H54 (cell line): ENCODE measurements around the gene HTRA3.
A peak's percentile ranks its signal among the peaks of the same experiment; 100 is the strongest.
"Not testable (repeated sequence)": the region's sequence is repeated elsewhere in the genome, so short reads cannot be mapped to it uniquely, and the experiment has no call there.

Experiments
- DNase-seq: peaks from one replicate; pipeline ENCODE4 v3.0.0; 2011; ENCODE audit warnings: low spot score, mixed read lengths; ENCODE audit not compliant: insufficient read length
- FAIRE-seq: peaks from 3 replicates; lab custom pipeline; 2011; peaks lifted over from hg19 to GRCh38; lab: Jason Lieb, UNC
- POLR2A ChIP-seq: IDR thresholded peaks from 2 replicates; pipeline ENCODE4 v1.6.1; 2011; ENCODE audit warnings: low read depth, mild to moderate bottlenecking, low read length

Gene HTRA3

GRCh38 chr4:8330821-8331574 is 61.4 kb downstream of the HTRA3 start:
- no peak for DNase-seq
- FAIRE-seq, result no peak
- TF ChIP-seq POLR2A, result no peak

DNA sequence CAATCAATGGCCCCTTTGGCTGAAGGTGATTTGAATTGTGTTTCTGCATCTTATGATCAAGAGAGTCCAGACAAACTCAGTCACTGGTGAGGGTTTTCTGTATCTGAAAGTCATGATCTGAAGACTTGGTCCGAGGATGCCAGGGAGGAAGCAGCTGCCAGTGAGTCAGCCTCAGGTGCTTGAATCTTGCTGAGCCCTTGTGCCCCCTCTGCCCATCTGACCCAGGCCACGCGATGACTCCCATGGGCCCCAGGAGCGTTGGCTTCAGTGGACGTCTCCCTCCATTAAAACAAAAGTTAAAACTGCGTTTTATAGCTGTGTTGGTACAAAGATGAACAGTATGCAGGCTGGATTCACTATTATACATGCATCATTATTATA is 62.0 kb downstream of the HTRA3 start:
- no peak for TF ChIP-seq POLR2A
- FAIRE-seq (no peak), DNase-seq (no peak)

DNA sequence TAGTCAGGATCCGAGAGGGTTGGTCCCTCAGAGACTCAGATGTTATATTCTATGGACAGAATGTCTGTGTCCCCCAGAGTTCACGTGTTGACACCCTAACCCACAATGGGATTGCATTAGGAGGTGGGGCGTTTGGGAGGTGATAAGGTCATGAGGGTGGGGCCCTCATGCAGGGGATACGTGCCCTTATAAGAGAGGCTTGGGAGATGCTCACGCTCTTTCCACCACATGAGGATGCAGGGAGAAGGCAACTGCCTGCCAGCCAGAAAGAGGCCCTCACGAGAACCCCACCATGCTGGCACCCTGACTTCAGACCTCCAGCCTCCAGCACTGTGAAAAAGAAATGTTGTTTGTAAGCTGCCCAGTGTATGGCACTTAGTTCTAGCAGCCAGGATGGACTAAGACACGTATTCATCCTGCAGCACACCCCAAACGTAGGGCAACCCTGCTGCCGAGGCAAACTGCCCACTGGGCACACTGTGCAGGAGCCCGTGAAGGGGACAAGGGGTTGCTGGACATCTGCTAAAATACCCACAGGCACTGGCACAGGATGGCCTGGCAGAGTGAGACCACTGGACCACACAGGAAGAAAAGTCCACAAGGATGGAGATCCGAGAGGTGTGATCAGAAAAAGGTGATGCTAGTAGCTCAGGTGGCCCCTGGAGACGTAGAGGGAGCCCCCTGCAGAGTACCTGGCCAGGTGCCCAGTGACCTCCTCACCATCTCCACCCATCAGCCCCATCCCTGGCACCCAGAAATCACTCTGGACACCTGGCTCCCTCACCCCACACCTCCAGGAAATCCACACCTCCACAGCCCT is 62.7 kb downstream of the HTRA3 start:
- no peak for TF ChIP-seq POLR2A
- DNase-seq (no peak), FAIRE-seq (no peak)

- FAIRE-seq (no peak), DNase-seq (no peak)
- TF ChIP-seq POLR2A, result no peak
These were observed 63.4 kb downstream of the HTRA3 start for GRCh38 chr4:8332891-8333331.

DNA sequence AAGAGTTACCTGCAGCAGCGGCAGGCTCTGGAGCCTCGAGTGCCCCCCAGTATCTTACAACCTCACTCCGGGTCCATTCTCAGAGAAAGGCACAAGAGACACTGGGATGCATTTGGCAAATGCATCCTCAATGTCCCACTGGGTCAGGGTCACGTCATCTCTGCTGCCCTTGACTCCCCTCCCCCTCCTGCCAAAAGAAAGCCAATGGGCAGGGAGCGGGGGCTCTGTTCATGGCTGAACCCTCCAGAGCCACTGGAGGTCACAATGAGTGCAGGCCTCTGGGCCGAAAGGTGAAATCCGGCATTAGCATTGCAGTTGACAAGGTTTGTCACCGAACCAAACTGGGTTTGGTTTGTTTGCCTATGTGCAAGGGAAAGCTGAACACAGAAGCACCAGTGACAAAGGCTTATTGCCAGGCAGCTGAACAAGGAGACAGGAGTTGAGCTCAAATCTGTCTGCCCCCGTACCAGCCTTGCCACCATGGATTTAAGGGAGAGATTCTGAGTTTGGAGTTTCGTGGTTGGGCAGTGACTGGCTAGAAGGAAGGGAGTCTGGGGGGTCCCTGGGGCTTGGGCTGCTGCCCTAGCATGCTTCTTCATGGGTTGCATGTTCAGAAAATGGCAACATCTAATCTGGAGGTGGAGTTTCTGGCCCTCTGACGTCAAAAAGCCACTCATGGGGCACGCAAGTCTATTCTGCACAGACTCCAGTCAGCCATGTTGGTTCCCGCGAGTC is 64.3 kb downstream of the HTRA3 start:
- FAIRE-seq (no peak), DNase-seq (no peak)
- no peak for TF ChIP-seq POLR2A

DNA sequence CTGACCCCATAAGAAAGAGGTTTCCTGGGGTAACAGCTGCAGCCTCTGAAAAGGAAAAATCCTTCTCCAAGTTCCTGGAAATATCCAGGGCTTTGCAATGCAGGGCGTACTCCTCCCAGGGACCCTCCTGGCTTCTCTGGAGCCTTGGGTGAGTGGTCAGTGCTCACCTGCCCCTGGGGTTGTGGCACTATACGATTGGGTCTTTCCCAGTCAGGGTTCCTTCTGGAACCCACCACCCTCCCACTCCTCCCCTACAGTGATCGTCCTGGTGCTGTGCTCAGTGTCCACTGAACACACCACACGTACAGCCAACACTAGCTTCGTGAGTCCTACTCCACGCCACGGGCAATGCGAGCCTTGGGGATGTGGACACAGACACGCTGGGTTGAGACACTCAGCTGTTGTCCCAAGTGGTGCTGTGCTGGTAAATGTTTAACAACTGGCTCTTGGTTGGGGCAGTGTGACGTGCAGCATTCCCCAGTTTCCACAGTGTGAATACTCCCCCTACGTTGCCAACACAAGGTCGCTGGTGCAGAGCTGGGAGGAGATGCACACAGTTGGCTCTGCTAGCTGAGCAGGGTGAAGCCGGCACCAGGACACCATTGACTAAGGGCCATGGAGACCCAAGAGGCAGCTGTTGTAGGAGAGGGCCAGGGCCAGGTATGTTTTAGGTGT is 65.4 kb downstream of the HTRA3 start:
- TF ChIP-seq POLR2A, result no peak
- no peak for DNase-seq
- no peak for FAIRE-seq

DNA sequence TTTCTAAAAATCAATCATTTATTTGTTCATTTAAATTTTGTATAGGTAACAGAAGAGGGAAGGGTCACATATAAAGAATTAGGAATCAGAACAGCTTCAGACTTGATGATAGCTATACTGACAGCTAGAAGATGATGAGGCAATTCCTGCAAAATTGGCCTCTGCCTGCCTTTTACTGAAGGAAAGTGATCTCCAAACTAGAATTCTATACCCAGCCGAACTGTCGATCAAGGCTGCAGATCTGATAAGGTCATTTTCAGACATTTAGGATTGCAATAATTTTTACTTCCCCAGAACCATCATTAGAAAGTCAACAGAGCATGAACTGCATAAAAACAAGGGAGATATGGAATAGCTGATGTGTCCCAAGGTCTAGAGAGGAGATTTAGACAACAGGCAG is 66.3 kb downstream of the HTRA3 start:
- no peak for FAIRE-seq
- no peak for DNase-seq
- no peak for TF ChIP-seq POLR2A

DNA sequence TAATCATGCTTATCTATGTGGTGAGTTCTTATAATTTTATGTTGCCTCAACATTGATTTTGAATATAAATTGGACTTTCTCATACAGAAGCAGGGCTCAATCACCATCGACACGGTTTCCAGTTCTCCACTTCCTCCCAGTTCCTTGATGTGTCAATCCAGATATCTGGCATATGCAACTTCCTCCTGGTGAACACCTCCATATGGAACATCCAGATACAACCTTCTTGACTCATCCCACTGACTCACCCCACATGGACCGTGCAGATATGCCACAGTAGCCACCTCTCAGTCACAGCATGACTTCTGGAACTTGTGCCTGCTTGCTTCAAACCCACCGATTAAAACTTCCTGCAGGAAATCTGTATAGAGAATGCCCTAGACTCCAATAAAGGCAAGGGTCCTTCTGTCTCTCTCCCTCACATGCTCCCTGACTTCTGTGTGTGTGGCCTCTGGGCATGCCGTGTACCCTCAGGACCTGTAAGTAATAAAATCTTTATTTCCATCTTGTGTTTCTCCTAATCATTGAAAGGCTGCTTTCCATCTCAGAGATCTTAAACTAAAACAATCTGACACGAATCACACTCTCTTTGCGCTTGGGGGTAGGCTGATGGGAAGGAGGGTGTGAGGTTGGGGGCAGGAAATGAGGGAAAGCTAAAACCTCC is 67.0 kb downstream of the HTRA3 start:
- TF ChIP-seq POLR2A, result 0 out of 2 replicates have a peak, but pooled peaks have one; percentile 4
- peak; percentile 18 for DNase-seq
- FAIRE-seq, result no peak

DNA sequence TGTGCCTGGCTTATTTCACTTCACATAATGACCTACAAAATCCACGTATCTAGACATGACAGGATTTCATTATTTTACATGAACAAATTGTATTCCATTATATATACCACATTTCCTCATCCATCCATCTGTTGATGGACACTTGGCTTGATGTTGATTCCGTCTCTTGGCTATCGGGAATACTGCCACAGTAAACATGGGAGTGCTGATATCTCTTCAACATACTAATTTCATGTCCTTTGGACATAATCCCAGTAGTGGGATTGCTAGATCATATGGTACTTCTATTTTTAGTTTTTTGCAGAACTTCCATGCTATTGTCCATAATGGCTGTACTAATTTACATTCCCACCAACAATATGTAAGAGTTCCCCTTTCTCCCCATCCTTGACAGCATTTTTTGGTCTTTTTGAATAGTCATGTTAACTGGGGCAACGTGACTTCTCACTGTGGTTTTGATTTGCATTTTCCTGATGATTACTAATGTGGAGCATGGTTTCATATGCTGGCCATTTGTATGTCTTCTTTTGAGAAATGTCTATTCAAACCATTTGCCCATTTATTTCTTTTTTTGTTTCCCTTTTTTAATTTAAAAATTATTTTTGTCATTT is 68.9 kb downstream of the HTRA3 start:
- DNase-seq (no peak), FAIRE-seq (no peak)
- no peak for TF ChIP-seq POLR2A

GRCh38 chr4:8340781-8341241 is 71.3 kb downstream of the HTRA3 start:
- FAIRE-seq, result no peak
- TF ChIP-seq POLR2A, result no peak
- no peak for DNase-seq

DNA sequence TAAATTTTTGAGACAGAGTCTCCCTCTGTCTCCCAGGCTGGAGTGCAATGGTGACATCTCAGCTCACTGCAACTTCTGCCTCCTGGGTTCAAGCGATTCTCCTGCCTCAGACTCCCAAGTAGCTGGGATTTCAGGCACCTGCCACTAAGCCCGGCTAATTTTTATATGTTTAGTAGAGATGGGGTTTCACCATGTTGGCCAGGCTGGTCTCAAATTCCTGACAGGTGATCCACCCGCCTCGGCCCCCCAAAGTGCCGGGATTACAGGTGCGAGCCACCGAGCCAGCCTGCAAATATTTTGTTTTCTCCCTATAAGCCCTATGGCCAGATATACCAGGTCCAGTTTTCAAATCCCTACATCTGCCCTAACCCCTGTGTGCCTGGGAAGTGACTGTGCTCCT is 71.7 kb downstream of the HTRA3 start:
- FAIRE-seq, DNase-seq: not testable (repeated sequence)

- no peak for DNase-seq
- no peak for TF ChIP-seq POLR2A
- FAIRE-seq, result no peak
These were observed 72.1 kb downstream of the HTRA3 start for GRCh38 chr4:8341691-8342090.
